Smooth muscle cell of the coronary artery (primary cell): Measurements from ENCODE around the gene TRMO. TPM values are rescaled to one million over a fixed set of nuclear protein-coding genes. Genes with fewer than 3 reads are reported as not detected.

ENCODE experiments used
- total RNA-seq: library from RNA; depleted of rRNA; stranded (reverse); fragments of >200 nt; gene quantifications from 2 replicates; pipeline ENCODE4 v1.2.3, GENCODE V29; 2014; ENCODE audit warnings: low replicate concordance

The TRMO gene
- 9.9 and 12.2 TPM in 2 replicates for total RNA-seq

GRCh38 chr9:97921959-97922724, at the start of gene TRMO:
Gene TRMO (minus strand): TSS chr9:97922500. CDS start chr9:97922493, 7 bp downstream.

GRCh38 chr9:97938081-97938644, 15.9 kb upstream of the TRMO start, which contains the start of gene HEMGN:
Gene HEMGN (minus strand): TSS chr9:97938172. CDS start chr9:97938136, 36 bp downstream.

Other genes with a start within 250 kb of the TRMO start
- 6.5 and 10.4 TPM in 2 replicates for gene XPA, start 225.2 kb downstream of the TRMO start, total RNA-seq
- gene FOXE1, start 69.3 kb downstream of the TRMO start, total RNA-seq: not detected in 2 replicates
- not detected in 2 replicates for gene HEMGN, start 15.7 kb upstream of the TRMO start, total RNA-seq
- 11.3 and 21.1 TPM in 2 replicates for gene ANP32B, start 60.8 kb upstream of the TRMO start, total RNA-seq
- 77.2 and 150 TPM in 2 replicates for gene NANS, start 134.2 kb upstream of the TRMO start, total RNA-seq
- gene TRIM14, start 196.7 kb upstream of the TRMO start, total RNA-seq: 0.47 and 1.7 TPM in 2 replicates